GM19463 (cell line): ENCODE results near the gene NDFIP2.
"Not testable (repeated sequence)": the region's sequence is repeated elsewhere in the genome, so short reads cannot be mapped to it uniquely, and the experiment has no call there.

Experiments used
- ATAC-seq: cut with Tn5 transposase; IDR thresholded peaks from one replicate; pipeline ENCODE4 v1.9.1; 2021; ENCODE audit warnings: mild to moderate bottlenecking, moderate library complexity; ENCODE audit not compliant: unreplicated experiment

The NDFIP2 gene

DNA sequence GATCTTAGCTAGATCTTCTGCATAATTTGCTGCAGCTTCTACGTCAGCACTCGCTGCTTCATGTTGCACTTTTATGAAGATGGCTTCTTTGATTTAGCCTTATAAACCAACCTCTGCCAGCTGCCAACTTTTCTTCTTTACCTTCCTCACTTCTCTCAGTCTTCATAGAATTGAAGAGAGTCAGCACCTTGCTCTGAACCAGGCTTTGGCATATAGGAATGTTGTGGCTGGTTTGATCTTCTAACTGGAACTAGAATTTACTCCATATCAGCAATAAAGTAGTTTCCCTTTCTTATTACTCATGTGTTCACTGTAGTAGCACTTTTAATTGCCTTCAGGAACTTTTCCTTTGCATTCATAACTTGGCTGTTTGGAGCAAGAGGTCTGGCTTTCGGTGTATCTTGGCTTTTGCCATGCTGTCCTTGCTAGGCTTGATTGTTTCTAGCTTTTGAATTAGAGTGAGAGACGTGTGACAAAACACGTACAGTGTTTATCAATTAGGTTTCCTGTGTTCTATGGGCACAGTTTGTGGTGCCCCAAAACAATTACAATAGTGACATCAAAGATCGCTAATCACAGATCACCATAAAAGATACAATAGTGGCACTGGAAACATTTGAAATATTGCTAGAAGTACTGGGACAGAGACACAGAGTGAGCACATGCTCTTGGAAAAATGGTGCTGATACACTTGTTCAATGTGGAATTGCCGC is 50.7 kb downstream of the NDFIP2 start:
- ATAC-seq = no peak

DNA sequence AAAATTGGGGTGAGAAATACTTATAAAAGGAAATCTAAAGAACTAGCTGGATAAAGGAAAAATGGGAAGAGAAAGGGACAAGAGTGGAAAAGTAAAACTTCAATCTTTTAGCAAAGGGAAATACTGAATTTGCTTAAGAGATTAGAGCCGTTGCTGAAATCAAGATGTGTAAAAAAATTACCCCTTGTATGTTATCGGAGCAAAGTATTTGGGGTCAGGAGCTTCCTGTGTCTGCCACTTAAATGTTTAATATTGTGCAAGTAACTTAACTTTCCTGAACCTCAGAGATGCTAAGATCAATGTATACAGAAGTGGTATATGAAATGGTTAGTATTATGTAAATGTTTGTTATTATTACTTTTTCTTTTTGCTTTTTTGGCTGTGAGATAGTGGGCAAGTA is 51.6 kb downstream of the NDFIP2 start:
- ATAC-seq = no peak

DNA sequence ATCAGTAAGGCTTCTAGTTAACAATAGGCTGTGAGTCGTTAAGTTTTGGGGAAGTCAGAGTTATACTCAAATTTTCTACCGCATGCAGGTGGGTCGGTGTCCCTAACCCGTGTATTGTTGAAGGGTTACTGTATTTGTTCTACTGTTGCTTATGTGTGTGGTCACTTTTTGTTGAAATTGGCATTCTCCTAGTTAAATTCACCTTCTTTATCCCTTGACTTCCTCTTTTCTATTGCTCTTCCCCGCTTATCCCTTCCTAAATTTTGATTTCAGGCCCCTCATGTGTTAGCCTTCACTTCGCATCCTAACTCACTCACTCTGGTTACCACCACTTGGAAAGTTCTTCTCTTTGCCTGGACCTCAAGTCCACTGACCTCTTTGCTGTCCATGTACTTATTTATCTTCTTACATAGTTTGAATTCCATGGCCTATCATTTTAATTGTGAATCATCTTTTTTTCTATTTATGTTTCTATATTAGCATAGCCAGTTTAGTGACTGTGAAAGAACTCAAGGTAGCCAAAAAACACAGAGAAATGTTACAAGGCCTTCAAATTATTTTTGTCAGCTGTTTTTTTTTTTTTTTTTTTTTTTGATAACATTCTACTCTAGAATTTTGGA is 52.9 kb downstream of the NDFIP2 start:
- ATAC-seq = no peak

- no peak for ATAC-seq
Measured at GRCh38 chr13:79534596-79534995, 53.6 kb downstream of the NDFIP2 start.

- ATAC-seq = no peak
Measured at GRCh38 chr13:79538757-79539156, 57.8 kb downstream of the NDFIP2 start.

DNA sequence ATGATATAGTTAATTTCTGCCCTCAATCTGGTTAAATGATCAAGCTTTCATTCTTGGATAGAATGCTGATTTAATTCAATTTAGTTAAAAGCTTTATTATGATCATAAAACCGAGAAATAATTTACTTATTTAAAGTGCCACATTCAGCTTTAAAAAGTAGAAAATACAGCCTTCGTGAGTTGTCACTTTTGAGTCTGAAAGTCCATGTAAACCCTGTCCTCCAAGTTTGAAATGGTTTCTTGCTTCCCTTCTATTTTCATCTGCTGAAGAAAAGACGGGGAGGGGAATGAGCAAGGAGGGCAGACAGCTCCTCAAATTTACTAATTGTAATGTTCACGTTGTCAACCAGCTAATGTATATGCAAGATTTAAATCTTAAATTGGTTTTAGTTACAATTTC is 59.5 kb downstream of the NDFIP2 start:
- ATAC-seq = no peak

DNA sequence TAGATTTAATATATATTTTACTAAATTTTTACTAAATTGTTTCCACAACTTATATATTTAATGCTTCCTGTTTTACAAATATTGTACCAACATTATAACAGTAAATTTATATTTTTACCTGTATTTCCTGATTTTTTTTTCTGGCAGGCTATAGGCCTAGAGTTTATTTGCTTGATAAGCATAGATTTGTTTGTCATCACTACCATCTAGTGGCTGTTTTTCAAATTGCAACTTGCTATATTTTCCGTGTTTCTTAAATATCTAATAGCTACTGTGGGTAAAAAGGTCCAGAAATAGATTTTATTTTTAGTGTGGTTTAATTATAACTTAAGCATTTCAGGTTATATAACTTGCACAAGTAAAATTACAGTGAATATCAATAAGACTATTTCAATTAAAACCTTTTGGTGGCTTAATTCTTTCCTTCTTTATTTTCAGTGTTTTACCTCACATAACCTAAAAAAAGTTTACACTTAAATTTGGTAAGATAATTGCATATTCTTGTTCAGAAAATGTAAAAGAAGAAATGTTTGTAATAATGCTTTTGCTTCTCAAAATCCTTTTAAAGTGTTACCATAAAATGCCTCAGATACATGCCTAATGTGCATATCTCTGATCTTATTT is 60.6 kb downstream of the NDFIP2 start:
- peak; percentile 53 for ATAC-seq

GRCh38 chr13:79543883-79544282 is 62.9 kb downstream of the NDFIP2 start:
- no peak for ATAC-seq

DNA sequence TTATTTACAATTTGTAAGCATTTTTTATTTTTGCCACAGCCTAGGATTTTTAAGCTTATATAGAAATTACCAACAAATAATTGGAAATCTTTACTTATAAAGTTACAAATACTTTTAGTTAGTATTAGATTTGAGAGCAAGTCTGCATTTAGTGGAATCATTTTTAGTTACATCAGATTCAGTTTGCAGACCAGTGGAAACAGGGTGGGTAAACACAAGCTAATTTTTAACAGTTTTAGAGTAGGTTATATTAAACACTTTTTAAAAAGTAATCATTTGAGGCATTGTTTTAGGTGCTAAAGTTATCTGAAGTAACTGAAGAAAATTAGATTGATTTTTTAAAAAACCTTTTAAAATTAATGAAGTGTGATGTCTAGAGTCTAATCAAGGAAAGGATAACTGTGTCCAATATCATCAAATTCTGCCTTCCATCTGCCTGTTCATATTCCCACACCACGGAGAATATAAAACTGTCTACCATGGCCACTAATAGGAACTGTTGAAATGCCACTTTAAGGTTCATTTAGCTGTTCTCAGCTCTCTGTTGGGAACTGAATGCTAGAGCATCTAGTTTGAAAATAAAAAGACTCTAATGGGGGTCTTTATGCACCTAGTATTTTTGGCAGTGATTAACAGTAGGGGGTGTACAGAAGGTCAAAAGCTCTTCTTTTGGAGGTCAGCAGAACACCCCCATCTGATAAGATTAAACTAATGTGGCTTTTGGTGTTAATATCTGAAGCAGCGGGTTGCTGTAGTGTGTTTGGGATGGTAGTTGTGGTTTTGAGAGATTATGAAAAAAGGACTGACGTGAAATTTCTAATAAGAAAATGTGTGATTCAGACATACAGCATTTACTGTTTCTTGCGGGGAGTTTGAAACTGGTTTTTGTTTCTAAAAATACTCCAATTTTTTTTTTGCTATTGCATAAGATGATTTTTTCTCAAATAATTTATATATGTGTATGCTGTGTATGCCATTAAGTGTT is 66.5 kb downstream of the NDFIP2 start:
- no peak for ATAC-seq

DNA sequence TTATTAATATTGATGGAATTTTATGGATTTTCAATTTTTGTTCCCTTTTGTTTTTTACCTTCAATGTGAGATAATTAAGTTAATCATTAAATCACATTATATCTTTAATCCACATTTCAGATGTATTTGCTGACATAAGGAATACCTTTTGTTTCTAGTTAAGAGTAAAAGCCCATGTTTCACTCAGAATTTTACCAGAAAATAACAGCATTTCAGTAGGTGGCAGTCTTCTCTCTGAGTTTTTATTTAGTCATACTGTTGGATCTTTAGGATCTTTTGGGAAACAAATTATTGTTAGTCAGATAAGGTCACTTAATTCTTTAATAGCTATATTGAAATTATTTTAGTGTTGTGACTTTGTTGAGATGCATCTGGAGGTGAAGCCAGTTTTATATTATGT is 67.9 kb downstream of the NDFIP2 start:
- ATAC-seq = no peak

- ATAC-seq = no peak
Measured at GRCh38 chr13:79549355-79550106, 68.6 kb downstream of the NDFIP2 start.

DNA sequence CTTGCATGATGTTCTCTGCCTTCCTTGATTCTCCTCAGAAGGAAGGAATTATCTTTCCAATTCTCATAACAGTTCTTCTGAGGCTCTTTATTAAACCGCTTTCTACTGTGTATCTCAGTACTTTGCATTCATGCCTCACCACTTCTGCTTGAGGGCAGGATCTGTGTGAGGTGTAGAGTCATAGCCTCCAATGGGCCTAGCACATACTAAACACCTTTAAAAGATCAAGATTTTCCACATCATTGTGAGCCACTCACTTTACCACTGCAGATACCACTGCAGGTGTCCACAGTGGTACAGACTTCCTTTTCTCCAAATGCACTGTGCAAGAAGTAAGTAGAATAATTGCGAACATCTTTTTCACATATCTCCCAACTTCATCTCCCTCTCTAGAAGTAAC is 76.7 kb downstream of the NDFIP2 start:
- no peak for ATAC-seq

GRCh38 chr13:79560954-79561353 is 80.0 kb downstream of the NDFIP2 start:
- ATAC-seq = no peak

DNA sequence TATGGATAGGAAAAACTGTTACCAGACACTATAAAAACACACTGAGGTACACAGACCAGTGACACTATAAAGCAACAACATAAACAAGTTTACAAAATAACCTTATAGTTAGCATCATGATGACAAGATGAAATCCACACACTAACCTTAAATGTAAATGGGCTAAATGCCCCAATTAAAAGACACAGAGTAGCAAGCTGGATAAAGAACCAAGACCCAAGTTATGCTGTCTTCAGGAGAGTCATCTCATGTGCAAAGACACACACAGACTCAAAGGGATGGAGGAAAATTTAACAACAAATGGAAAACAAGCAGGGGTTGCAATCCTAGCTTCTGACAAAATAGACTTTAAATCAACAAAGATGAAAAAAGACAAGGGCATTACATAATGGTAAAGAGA is 81.6 kb downstream of the NDFIP2 start:
- ATAC-seq = no peak

DNA sequence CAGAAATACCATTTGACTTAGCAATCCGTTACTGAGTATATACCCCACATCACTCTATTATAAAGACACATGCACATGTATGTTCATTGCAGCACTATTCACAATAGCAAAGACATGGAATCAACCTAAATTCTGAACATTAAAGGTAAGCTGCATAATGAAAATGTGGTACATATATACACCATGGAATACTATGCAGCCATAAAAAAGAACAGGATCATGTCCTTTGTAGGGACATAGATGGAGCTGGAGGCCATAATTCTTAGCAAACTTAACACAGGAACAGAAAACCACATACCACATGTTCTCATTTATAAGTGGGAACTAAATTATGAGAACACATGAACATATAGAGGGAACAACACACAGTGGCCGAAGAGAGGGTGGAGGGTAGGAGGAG is 85.2 kb downstream of the NDFIP2 start:
- no peak for ATAC-seq

GRCh38 chr13:79571147-79571546 is 90.2 kb downstream of the NDFIP2 start:
- ATAC-seq = no peak

DNA sequence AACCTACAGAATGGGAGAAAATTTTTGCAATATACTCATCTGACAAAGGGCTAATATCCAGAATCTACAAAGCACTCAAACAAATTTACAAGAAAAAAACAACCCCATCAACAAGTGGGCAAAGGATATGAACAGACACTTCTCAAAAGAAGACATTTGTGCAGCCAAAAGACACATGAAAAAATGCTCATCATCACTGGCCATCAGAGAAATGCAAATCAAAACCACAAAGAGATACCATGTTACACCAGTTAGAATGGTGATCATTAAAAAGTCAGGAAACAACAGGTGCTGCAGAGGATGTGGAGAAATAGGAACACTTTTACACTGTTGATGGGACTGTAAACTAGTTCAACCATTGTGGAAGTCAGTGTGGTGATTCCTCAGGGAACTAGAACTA is 92.9 kb downstream of the NDFIP2 start:
- not testable (repeated sequence) for ATAC-seq

GRCh38 chr13:79581870-79582315 is 100.9 kb downstream of the NDFIP2 start:
- ATAC-seq = no peak

DNA sequence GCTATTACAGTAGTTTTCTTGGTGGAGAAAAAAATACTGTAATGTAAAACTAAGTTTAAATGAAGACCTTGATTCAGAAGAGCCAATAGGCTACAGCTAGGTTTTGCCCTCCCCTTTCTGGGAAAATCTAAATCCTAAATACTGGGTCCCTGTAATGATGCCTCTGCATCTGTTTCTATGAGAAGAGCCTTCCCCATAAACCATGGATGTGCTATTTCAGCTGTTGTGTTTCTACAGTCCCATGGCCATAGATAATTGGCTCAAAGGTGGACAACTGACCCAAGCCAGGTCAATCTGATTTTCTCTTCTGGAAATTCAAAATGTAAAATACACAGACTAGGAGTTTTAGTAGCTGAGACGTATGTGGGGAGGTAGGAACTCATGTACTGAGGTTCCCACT is 101.9 kb downstream of the NDFIP2 start:
- ATAC-seq = no peak

DNA sequence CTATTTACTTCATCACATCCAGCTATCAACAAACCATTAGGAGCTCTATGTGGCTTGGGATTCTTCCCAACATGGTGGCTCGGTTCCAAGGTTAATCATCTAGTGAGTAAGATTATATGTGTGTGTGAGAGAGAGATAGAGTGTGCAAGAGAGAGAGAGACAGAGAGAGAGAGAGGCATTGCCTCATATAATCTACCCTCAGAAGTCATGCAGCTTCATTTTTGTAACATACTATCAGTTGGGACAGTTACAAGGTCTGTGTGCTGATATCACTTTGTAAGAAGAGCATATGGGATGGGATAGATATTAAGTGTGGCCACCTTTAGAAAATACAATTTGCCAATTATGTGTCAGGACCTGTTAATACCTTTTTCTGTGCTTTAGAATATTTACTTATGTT is 104.1 kb downstream of the NDFIP2 start:
- no peak for ATAC-seq
